Skeletal muscle cell (primary cell): ENCODE data around the gene FMNL2.
A peak's percentile ranks its signal among the peaks of the same experiment; 100 is the strongest.
"Not testable (repeated sequence)": the region's sequence is repeated elsewhere in the genome, so short reads cannot be mapped to it uniquely, and the experiment has no call there.

Experiments
- DNase-seq: peaks from one replicate; pipeline ENCODE4 v3.0.0-alpha.2; 2010; ENCODE audit warnings: low read depth
- H3K4me3 ChIP-seq: 2 replicates; pipeline ENCODE4 v1.5.1; 2011; ENCODE audit warnings: low read depth, mild to moderate bottlenecking, control low read depth, low read length, moderate library complexity

Gene FMNL2

GRCh38 chr2:152455738-152456137 lies 120.8 kb downstream of the FMNL2 start:
- DNase-seq = no peak

GRCh38 chr2:152456262-152456661 lies 121.3 kb downstream of the FMNL2 start:
- H3K4me3 ChIP-seq = no peak overlapping the region
- DNase-seq = no peak

More at GRCh38 chr2:152455738-152456137, 120.8 kb downstream of the FMNL2 start:
- H3K4me3 ChIP-seq = no peak overlapping the region

GRCh38 chr2:152458441-152458940 lies 123.5 kb downstream of the FMNL2 start:
- DNase-seq = no peak
- no peak overlapping the region for H3K4me3 ChIP-seq

DNA sequence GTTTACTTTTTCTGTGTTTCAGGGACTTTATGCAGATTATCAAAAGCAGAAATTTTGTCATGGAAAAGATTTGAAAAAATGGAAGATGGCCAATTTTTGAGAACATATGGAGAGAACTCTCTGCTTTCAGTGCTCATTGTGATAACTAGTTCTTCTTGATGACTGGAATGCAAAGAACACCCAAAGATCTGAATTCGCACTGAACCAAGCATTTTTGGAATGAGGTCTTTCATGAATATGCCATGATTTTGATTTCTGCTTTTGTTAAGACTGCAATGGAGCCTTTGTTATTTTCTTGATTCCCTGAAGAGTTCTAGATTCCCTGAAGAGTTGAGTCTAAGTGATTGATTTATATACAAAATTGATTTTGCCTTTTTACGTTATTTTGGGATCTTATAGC lies 124.1 kb downstream of the FMNL2 start:
- DNase-seq = no peak
- H3K4me3 ChIP-seq = no peak overlapping the region

GRCh38 chr2:152460567-152460966 lies 125.6 kb downstream of the FMNL2 start:
- DNase-seq = no peak
- no peak overlapping the region for H3K4me3 ChIP-seq

DNA sequence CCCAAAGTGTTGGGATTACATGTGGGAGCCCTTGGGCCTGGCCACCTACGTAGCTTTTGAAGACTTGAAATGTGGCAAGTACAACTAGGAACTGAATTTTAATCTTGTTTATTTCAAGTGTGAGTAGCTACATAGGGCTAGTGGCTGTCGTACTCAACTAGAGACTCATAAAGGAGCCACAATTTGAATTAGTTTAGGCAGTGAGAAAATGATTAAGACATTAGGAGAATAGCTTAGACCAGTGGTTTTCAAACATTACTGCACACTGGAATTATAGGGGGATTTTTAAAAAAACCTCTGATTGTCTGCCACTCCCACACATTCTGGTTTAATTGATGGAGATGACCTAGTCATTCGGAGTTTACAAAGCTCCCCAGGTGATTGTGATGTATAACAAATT lies 127.1 kb downstream of the FMNL2 start:
- H3K4me3 ChIP-seq = no peak overlapping the region
- DNase-seq = no peak

DNA sequence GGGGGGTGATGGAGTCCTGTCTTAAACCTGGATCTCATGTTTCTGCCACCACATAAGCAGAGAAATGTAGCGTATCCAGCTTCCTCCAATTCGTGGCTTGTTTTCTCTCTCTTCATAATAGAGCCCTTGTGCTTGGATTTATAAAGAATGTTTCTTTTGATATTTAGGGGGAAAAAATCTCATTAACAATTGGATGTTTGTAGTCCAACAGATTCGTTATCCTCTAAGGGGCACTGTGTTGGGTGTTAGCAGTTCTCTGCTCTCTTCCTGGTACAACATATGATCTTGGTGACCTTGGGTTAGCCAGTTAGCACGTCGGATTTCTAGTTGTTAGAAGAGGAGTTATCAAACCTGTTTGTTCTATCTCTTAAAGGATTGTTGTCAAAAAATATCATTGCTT lies 127.8 kb downstream of the FMNL2 start:
- H3K4me3 ChIP-seq = no peak overlapping the region
- no peak for DNase-seq

- no peak overlapping the region for H3K4me3 ChIP-seq
- DNase-seq = no peak
Observed at GRCh38 chr2:152464851-152465470, 130.0 kb downstream of the FMNL2 start.

- no peak overlapping the region for H3K4me3 ChIP-seq
- no peak for DNase-seq
Observed at GRCh38 chr2:152465541-152465940, 130.6 kb downstream of the FMNL2 start.

DNA sequence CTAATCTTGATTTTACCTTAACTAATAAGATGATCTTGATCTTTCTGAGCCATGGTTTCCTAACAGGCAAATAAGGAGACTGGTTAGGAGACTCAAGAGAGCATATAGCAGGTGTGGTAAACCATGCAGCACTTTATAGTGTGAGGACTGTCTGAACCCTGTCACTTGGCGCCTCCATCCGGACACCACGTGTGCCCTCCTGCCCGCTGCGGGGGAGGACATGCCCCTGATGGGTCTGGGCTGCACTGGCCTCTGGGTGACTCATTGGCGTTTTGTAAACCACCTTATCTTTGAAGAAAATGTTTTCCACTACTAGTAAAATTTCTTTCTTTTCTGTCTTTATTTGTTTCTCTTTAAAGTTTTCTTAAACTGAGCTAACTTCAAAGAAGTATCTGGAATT lies 131.1 kb downstream of the FMNL2 start:
- H3K4me3 ChIP-seq = no peak overlapping the region
- no peak for DNase-seq

GRCh38 chr2:152466980-152467676 lies 132.2 kb downstream of the FMNL2 start:
- no peak overlapping the region for H3K4me3 ChIP-seq
- peak; percentile 66 for DNase-seq

DNA sequence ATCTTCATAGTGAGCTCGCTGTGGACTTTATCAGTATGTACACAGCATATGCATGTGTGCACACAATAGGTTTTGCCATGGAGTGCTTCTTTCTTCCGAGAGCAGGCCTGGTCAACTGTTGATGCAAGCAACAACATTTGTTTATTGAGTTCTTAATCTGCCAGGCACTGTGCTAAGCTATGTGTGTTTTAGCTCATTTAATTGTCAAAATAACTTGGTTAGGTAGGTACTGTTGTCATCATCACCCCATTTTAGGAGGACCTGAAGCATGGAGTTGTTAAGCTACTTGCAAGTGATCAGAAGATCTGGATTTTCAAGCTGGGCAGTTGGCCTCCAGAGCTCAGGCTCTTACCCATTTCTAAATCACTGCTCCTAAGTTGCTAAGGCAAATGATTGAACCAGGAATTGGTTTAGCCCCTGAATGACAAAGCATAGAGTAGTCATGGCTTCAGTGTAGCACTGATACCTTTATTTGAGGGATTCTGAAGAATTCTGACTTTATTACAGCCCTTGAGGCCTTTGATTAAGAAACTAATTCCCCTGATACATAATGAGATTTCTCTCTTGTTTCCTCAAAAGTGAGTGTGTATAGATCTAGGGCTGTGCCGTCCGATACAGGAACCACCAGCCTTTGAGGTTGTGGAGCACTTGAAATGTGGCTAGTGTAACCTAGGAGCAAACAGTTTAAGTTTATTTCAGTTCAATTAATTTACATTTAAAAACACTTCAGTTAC lies 132.9 kb downstream of the FMNL2 start:
- no peak for DNase-seq
- no peak overlapping the region for H3K4me3 ChIP-seq

DNA sequence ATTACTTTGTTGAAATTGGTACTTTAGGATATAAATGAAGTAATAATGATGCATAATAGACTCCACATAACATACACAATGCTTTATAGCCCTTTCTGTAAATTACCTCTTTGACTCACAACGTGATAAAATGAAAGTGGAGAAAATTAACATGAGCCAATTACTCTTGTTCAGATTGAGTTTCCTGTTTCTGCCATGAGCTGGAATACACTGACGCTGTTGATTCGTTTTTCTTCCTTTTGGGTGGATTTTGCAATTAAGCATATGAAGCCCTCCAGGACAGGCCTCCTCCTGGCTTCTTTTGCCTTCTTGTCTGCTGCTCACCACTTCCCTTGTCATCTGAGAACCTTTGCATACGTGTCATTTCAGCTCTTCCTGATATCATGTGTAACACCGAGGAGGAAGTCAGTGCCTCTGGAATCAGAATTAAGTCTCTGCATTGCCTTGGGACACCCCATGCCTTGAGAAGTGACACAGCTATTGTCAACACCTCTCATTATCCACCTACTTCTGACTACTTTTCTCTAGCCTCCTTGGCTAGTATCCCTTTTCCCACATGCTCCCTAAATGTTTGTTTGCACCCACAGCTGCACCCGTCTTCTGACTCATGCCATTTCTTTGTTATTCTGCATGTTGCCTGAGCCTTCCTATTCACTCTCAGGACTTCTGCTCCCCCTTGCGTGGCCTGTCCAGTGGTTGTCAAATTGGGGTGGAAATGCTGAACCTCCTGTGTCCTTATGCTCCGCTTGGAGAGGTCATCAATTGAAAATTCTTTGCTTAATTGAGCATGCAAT lies 134.1 kb downstream of the FMNL2 start:
- DNase-seq = no peak
- no peak overlapping the region for H3K4me3 ChIP-seq

DNA sequence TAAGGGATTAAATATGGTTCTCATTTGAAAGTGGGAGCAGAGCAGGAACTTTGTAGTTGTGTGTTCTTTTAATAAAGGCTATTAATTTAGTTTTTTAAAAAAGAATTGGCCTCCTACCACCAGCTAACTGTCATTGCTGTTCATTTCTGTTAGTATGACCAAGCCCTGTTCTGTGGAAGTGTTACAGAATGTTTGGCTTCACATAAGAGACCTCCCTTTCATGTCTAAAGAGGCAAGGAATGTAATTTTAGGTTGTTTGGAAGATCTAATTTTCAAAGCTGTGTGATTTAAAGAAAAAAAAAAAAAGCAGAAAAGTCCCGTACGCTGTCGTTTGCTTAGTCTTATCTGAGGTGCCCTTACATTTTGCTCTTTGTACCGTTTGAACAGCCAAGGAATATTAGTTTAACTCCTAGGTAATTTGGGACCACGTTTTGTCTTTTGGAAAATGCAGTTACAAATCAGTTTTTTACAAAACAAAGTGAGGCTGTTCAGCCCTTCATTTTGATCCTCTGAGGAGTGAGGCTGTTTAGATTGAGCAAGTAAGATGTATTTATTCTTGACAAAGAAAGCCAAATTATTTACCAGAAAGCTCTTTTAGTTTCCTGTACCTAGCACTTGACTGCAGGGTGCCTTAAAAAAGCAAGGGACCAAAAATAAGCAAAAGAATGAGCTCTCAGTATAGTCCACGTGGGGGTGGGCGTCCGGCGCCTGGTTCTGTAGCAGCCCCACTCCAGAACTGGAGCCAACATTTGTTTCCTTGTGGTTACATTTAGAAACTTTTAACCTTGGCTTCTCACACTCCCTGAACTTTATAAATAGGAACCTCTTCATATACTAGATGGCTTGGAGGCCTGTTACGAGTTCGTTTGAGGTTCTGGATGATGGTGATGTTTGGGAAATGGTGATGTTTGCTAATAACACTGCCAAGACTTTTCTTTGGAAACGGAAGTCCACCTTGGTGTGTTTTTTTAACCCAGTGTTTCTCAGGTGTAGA lies 136.2 kb downstream of the FMNL2 start:
- DNase-seq = no peak

DNA sequence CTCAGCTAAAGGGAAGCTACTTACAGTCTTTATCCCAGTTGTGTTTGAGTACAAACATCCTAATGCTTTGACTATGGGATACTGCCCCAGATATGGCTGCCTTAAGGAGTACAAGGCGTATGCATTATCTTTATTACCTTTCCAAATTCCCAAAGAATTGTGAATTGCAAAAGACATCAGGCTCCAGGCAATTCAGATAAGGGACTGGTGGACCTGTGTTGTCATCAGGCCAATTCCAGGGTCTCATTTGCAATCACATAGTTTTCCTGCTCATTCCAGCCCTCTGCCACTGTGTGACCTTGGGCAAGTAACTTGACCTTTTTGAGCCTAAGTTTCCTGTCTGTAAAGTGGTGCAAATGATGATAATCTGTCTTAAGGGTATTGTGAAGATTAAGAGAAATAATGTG lies 137.5 kb downstream of the FMNL2 start:
- no peak overlapping the region for H3K4me3 ChIP-seq
- no peak for DNase-seq

More for the DNA sequence above, 136.2 kb downstream of the FMNL2 start:
- H3K4me3 ChIP-seq = no peak overlapping the region

GRCh38 chr2:152473151-152473857 lies 138.3 kb downstream of the FMNL2 start:
- H3K4me3 ChIP-seq = no peak overlapping the region

GRCh38 chr2:152474523-152474922 lies 139.5 kb downstream of the FMNL2 start:
- DNase-seq, H3K4me3 ChIP-seq: not testable (repeated sequence)

More at GRCh38 chr2:152473151-152473857, 138.3 kb downstream of the FMNL2 start:
- no peak for DNase-seq

GRCh38 chr2:152475982-152476381 lies 141.0 kb downstream of the FMNL2 start:
- DNase-seq = no peak
- H3K4me3 ChIP-seq = no peak overlapping the region
